SU-DHL-6 (cell line): ENCODE measurements around the gene KCNJ12.

Experiments
- H2AFZ ChIP-seq: fragments of 200-600 bp; sonication (generic); 2 replicates; pipeline ENCODE4 v1.6.1; 2014; ENCODE audit warnings: low read depth, mild to moderate bottlenecking, moderate library complexity, mixed read lengths, antibody characterized with exemption, low read length; ENCODE audit not compliant: severe bottlenecking
- H3F3A ChIP-seq: fragments of 200-600 bp; shearing (Covaris generic); 2 replicates; pipeline ENCODE4 v1.6.0; 2016; ENCODE audit warnings: antibody characterized with exemption, mild to moderate bottlenecking; ENCODE audit not compliant: insufficient read depth
- H3K27ac ChIP-seq: fragments of 200-600 bp; sonication (generic); 2 replicates; pipeline ENCODE4 v1.5.1; 2016; ENCODE audit warnings: low read depth, mild to moderate bottlenecking, low read length, moderate library complexity, mixed read lengths
- H3K27me3 ChIP-seq: fragments of 200-600 bp; sonication (generic), shearing (Covaris generic); 2 replicates; pipeline ENCODE4 v1.6.0; 2014; ENCODE audit warnings: mild to moderate bottlenecking, low read length
- H3K36me3 ChIP-seq: fragments of 200-600 bp; sonication (generic); 2 replicates; pipeline ENCODE4 v1.6.1; 2014; ENCODE audit warnings: mild to moderate bottlenecking, low read length, mixed read lengths
- H3K4me2 ChIP-seq: fragments of 300-600, 200-600 bp; shearing (Covaris generic), sonication (generic); 2 replicates; pipeline ENCODE4 v1.6.0; 2014; ENCODE audit warnings: low read length, low read depth, mild to moderate bottlenecking; ENCODE audit not compliant: poor library complexity, severe bottlenecking
- H3K4me3 ChIP-seq: fragments of 200-600 bp; sonication (generic); 2 replicates; pipeline ENCODE4 v1.5.1; 2014; ENCODE audit warnings: antibody characterized with exemption, low read length, mild to moderate bottlenecking, mixed read lengths; ENCODE audit not compliant: insufficient read depth, poor library complexity, severe bottlenecking
- H3K79me2 ChIP-seq: fragments of 200-600 bp; sonication (generic); 2 replicates; pipeline ENCODE4 v1.6.1; 2014; ENCODE audit warnings: mild to moderate bottlenecking, low read length, moderate library complexity; ENCODE audit not compliant: insufficient read depth
- H3K9ac ChIP-seq: fragments of 200-600 bp; sonication (generic); 2 replicates; pipeline ENCODE4 v1.7.0; 2014; ENCODE audit warnings: mild to moderate bottlenecking, low read length
- H3K9me2 ChIP-seq: fragments of 200-600 bp; sonication (generic); replicated peaks from 2 replicates; pipeline ENCODE4 v1.6.1; 2014; ENCODE audit warnings: low read length; ENCODE audit not compliant: insufficient read depth
- H3K9me3 ChIP-seq: fragments of 200-600 bp; sonication (generic); 2 replicates; pipeline ENCODE4 v1.6.1; 2014; ENCODE audit warnings: low read length, mixed read lengths; ENCODE audit not compliant: insufficient read depth
- H4K20me1 ChIP-seq: fragments of 200-600 bp; sonication (generic); 2 replicates; pipeline ENCODE4 v1.6.1; 2014; ENCODE audit warnings: low read depth, mild to moderate bottlenecking, antibody characterized with exemption, low read length, moderate library complexity, mixed read lengths
- CTCF ChIP-seq: fragments of 200-600 bp; sonication (generic); IDR thresholded peaks from one replicate; pipeline ENCODE4 v1.5.1; 2017; ENCODE audit warnings: antibody characterized with exemption, mild to moderate bottlenecking, low read length, moderate library complexity; ENCODE audit not compliant: insufficient read depth, poor library complexity, severe bottlenecking
- EZH2phosphoT487 ChIP-seq: fragments of 200-600 bp; sonication (generic), shearing (Covaris generic); conservative IDR thresholded peaks from 2 replicates; pipeline ENCODE4 v1.6.1; 2018; ENCODE audit warnings: mild to moderate bottlenecking, antibody characterized with exemption, low read length, moderate library complexity, mixed read lengths

The KCNJ12 gene

GRCh38 chr17:21356537-21357127 is 19.5 kb upstream of the KCNJ12 start:
- H3F3A ChIP-seq: no peaks in the 10 kb centered on the region

GRCh38 chr17:21357281-21357680 is 18.9 kb upstream of the KCNJ12 start:
- Histone ChIP-seq H3F3A (no peaks in the 10 kb centered on the region), H3K9me2 (no peaks in the 10 kb centered on the region), H2AFZ (no peak overlapping the region), H3K79me2 (no peaks in the 10 kb centered on the region), H3K27me3 (no peaks in the 10 kb centered on the region), H3K36me3 (no peaks in the 10 kb centered on the region), H4K20me1 (no peaks in the 10 kb centered on the region), H3K27ac (no peak overlapping the region), H3K4me3 (no peak overlapping the region), H3K9ac (no peak overlapping the region), H3K9me3 (no peaks in the 10 kb centered on the region), H3K4me2 (no peak overlapping the region)
- TF ChIP-seq CTCF (no peak), EZH2phosphoT487 (no peak)

More at GRCh38 chr17:21356537-21357127, 19.5 kb upstream of the KCNJ12 start:
- Histone ChIP-seq H3K27me3 (no peaks in the 10 kb centered on the region), H3K9me2 (no peaks in the 10 kb centered on the region), H4K20me1 (no peaks in the 10 kb centered on the region), H3K9ac (no peak overlapping the region), H2AFZ (no peak overlapping the region), H3K79me2 (no peaks in the 10 kb centered on the region), H3K9me3 (no peaks in the 10 kb centered on the region), H3K4me3 (no peak overlapping the region), H3K27ac (no peak overlapping the region), H3K4me2 (no peak overlapping the region), H3K36me3 (no peaks in the 10 kb centered on the region)
- TF ChIP-seq CTCF (no peak), EZH2phosphoT487 (no peak)

- no peaks in the 10 kb centered on the region for H3K9me3 ChIP-seq
- no peak overlapping the region for H3K27ac ChIP-seq
- no peak overlapping the region for H3K4me3 ChIP-seq
- H3K4me2 ChIP-seq: no peak overlapping the region
- no peaks in the 10 kb centered on the region for H3F3A ChIP-seq
- no peaks in the 10 kb centered on the region for H3K36me3 ChIP-seq
- no peaks in the 10 kb centered on the region for H3K9me2 ChIP-seq
- no peaks in the 10 kb centered on the region for H4K20me1 ChIP-seq
- H3K9ac ChIP-seq: no peak overlapping the region
- TF ChIP-seq CTCF (no peak), EZH2phosphoT487 (no peak)
- no peak overlapping the region for H2AFZ ChIP-seq
- no peaks in the 10 kb centered on the region for H3K79me2 ChIP-seq
- 0 out of 2 replicates have a peak, but pooled peaks cover 3% of the 10 kb centered on the region for H3K27me3 ChIP-seq
These were observed 18.2 kb upstream of the KCNJ12 start for GRCh38 chr17:21357696-21358656.
